ENCODE results near the gene LY6G5B. TPM values are rescaled to one million over a fixed set of nuclear protein-coding genes. Genes with fewer than 3 reads are reported as not detected.

LY6G5B gene
- total RNA-seq, 2 donors from 2014 or later = 13.9 to 17.0 TPM

DNA sequence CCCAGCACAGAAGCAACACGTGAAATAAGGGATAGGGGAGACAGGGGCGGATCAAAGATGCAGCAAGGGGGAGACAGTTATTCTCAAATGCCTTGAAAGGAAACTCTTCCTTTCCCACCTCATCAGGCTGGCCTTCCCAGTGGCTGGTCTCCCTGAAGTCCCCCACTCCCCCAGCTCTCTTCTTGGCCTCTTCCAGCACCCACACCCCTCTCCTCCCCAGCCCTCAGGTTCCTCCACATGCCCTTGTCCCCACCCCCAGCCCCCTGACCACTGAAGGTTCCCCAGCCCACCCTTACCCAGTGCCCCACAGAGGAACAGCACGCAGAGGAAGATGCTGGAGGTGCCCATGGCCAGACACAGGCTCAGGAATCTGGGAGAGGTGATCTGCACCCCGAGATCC is 43.7 kb downstream of the LY6G5B start:
- Mint-ChIP-seq H3K9me3 (no peaks in the 10 kb centered on the region), H3K4me1 (peaks cover 41% of the 10 kb centered on the region), H3K4me3 (peak overlapping the region; percentile 14), H3K27ac (peak overlapping the region; percentile 95), H3K36me3 (ENCODE audit: low read depth) (no peaks in the 10 kb centered on the region), H3K27me3 (ENCODE audit: insufficient read depth) (no peaks in the 10 kb centered on the region)
- Histone ChIP-seq H3K36me3 (ENCODE audit: control insufficient read depth, insufficient read depth, low read length) (no peaks in the 10 kb centered on the region), H3K4me3 (ENCODE audit: low read length) (no peak overlapping the region), H3K9ac (ENCODE audit: extremely low read depth, low read length, poor library complexity, severe bottlenecking) (peak overlapping the region; percentile 18), H3K27ac (ENCODE audit: low read depth, low read length) (peak overlapping the region; percentile 67), H3K27me3 (ENCODE audit: control insufficient read depth, insufficient read depth, low read length, poor library complexity, severe bottlenecking) (no peaks in the 10 kb centered on the region), H3K9me3 (ENCODE audit: control insufficient read depth, low read length) (no peaks in the 10 kb centered on the region), H3K4me1 (ENCODE audit: control insufficient read depth, insufficient read depth, low read length) (peaks cover 7% of the 10 kb centered on the region)
- WGBS, 2 experiments (ENCODE audit: insufficient coverage in 1 of 2, insufficient read length in 1 of 2) = 60 to 75% methylated on average over 2 to 4 of the region's 4 CpGs
- no peak for TF ChIP-seq CTCF (conservative IDR thresholded peaks at IDR 0.05)
- DNase-seq = no peak

GRCh38 chr6:31713991-31714684 is 44.4 kb downstream of the LY6G5B start:
- 0 to 18% methylated on average over 3 to 5 of the region's 5 CpGs for whole genome bisulfite sequencing, 2 experiments (ENCODE audit: insufficient coverage in 1 of 2, insufficient read length in 1 of 2)
- H3K27ac Mint-ChIP-seq = peak overlapping the region; percentile 95
- H3K36me3 Mint-ChIP-seq (ENCODE audit: low read depth) = no peaks in the 10 kb centered on the region
- TF ChIP-seq CTCF (conservative IDR thresholded peaks at IDR 0.05) = no peak
- Histone ChIP-seq H3K4me1 (ENCODE audit: control insufficient read depth, insufficient read depth, low read length) (peaks cover 7% of the 10 kb centered on the region), H3K27ac (ENCODE audit: low read depth, low read length) (peak overlapping the region; percentile 67), H3K9me3 (ENCODE audit: control insufficient read depth, low read length) (no peaks in the 10 kb centered on the region), H3K36me3 (ENCODE audit: control insufficient read depth, insufficient read depth, low read length) (no peaks in the 10 kb centered on the region), H3K9ac (ENCODE audit: extremely low read depth, low read length, poor library complexity, severe bottlenecking) (peak overlapping the region; percentile 18), H3K4me3 (ENCODE audit: low read length) (no peak overlapping the region), H3K27me3 (ENCODE audit: control insufficient read depth, insufficient read depth, low read length, poor library complexity, severe bottlenecking) (no peaks in the 10 kb centered on the region)
- H3K4me3 Mint-ChIP-seq = peak overlapping the region; percentile 14
- DNase-seq = peak; percentile 79
- H3K9me3 Mint-ChIP-seq = no peaks in the 10 kb centered on the region
- peaks cover 45% of the 10 kb centered on the region for H3K4me1 Mint-ChIP-seq
- H3K27me3 Mint-ChIP-seq (ENCODE audit: insufficient read depth) = no peaks in the 10 kb centered on the region

DNA sequence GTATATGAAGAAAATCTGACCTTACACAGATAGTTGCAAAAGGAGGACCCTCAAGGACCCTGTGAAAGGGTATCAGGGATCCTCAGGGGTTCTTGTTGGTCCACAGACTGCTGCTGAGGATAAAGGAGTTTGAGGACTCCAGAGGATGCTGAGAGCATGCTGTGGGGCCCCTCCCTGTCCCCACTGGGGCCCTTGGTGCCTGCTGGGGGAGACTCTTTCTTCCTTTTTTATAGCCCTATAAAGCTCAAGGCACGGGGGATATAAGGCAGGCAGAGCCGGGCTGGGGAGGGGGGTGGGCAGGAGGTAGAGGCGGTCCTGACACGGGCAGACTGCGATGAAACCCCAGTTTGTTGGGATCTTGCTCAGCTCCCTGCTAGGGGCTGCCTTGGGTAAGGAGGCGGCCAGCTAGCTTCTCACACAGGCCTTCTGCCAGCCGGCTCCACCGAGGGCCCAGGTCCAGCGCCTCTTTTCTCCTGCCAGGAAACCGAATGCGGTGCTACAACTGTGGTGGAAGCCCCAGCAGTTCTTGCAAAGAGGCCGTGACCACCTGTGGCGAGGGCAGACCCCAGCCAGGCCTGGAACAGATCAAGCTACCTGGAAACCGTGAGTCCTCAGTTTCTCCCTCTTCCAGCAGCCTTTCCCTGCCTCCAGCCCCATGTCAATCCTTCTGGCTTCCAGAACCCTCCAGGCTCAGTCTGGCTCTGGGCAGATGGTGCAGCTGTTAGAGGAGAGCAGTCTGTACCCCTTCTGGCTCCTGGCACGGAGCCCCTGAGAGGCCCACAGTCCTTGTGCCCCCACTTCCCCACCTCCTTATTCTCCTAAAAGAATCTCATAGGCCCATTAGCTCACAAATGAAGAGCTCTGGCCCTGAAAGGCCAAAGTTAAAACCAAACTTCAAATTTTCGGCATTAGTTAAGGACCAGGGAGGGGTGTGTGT is 45.5 kb downstream of the LY6G5B start, which contains the start of gene LY6G6D:
LY6G6D (plus strand) TSS at position 327 of the 937 bp plus-strand sequence; CDS start at position 335, 8 bp downstream.
- Mint-ChIP-seq H3K36me3 (ENCODE audit: low read depth) (no peaks in the 10 kb centered on the region), H3K9me3 (no peaks in the 10 kb centered on the region), H3K4me3 (peak within 1 kb of the TSS; percentile 14), H3K27me3 (ENCODE audit: insufficient read depth) (no peaks in the 10 kb centered on the region), H3K27ac (peak within 1 kb of the TSS; percentile 95), H3K4me1 (peaks cover 43% of the 10 kb centered on the region)
- peak; percentile 84 for DNase-seq
- Histone ChIP-seq H3K36me3 (ENCODE audit: control insufficient read depth, insufficient read depth, low read length) (no peaks in the 10 kb centered on the region), H3K4me3 (ENCODE audit: low read length) (no peak within 1 kb of the TSS), H3K4me1 (ENCODE audit: control insufficient read depth, insufficient read depth, low read length) (peaks cover 7% of the 10 kb centered on the region), H3K27me3 (ENCODE audit: control insufficient read depth, insufficient read depth, low read length, poor library complexity, severe bottlenecking) (no peaks in the 10 kb centered on the region), H3K27ac (ENCODE audit: low read depth, low read length) (peak within 1 kb of the TSS; percentile 67), H3K9ac (ENCODE audit: extremely low read depth, low read length, poor library complexity, severe bottlenecking) (no peak within 1 kb of the TSS), H3K9me3 (ENCODE audit: control insufficient read depth, low read length) (no peaks in the 10 kb centered on the region)
- TF ChIP-seq CTCF (conservative IDR thresholded peaks at IDR 0.05) = no peak
- 67 to 70% methylated on average over 5 to 15 of the region's 16 CpGs for WGBS, 2 experiments (ENCODE audit: insufficient coverage in 1 of 2, insufficient read length in 1 of 2)

Data from endodermal cell (in vitro differentiated cells).